Fibroblast of lung (primary cell): ENCODE results near the gene NUAK2. TPM values are rescaled to one million over a fixed set of nuclear protein-coding genes. Genes with fewer than 3 reads are reported as not detected.

Experiments used
- DNase-seq, 2 donors: peaks; one replicate each; pipeline versions ENCODE4 v3.0.0 to v3.0.0-alpha.2; 2010; ENCODE audit warnings: low read depth in 2 of 2
- H2AFZ ChIP-seq: 2 replicates; pipeline ENCODE4 v1.5.1; 2012; ENCODE audit warnings: low read length, control low read depth, inconsistent platforms
- H3K27ac ChIP-seq: 2 replicates; pipeline ENCODE4 v1.5.1; 2011; ENCODE audit warnings: low read length, control low read depth; ENCODE audit not compliant: insufficient read depth
- H3K27me3 ChIP-seq: 2 replicates; pipeline ENCODE4 v1.5.1; 2011; ENCODE audit warnings: mild to moderate bottlenecking, low read length; ENCODE audit not compliant: control insufficient read depth, insufficient read depth
- H3K36me3 ChIP-seq: 2 replicates; pipeline ENCODE4 v1.5.1; 2011; ENCODE audit warnings: low read length; ENCODE audit not compliant: control insufficient read depth, insufficient read depth
- H3K4me1 ChIP-seq: 2 replicates; pipeline ENCODE4 v1.5.1; 2011; ENCODE audit warnings: low read length; ENCODE audit not compliant: control insufficient read depth, insufficient read depth; ENCODE audit errors: extremely low read depth
- H3K4me2 ChIP-seq: 2 replicates; pipeline ENCODE4 v1.5.1; 2011; ENCODE audit warnings: low read length, control low read depth; ENCODE audit not compliant: insufficient read depth; ENCODE audit errors: extremely low read depth
- H3K4me3 ChIP-seq, 4 experiments: fragments of 200-600 bp in 1 of 4; sonication (generic) in 1 of 4; replicated peaks in 1 of 4; 2 replicates each; pipeline ENCODE4 v1.5.1; 2011 to 2016; ENCODE audit warnings: low read length in 4 of 4, low read depth in 3 of 4, mild to moderate bottlenecking in 3 of 4, control low read depth in 2 of 4, inconsistent platforms in 1 of 4, mixed read lengths in 1 of 4; ENCODE audit not compliant: insufficient read depth in 1 of 4; ENCODE audit errors: control extremely low read depth in 1 of 4
- H3K79me2 ChIP-seq: 2 replicates; pipeline ENCODE4 v1.5.1; 2012; ENCODE audit warnings: mild to moderate bottlenecking, low read length, inconsistent platforms; ENCODE audit not compliant: control insufficient read depth, insufficient read depth
- H3K9ac ChIP-seq: 2 replicates; pipeline ENCODE4 v1.5.1; 2011; ENCODE audit warnings: mild to moderate bottlenecking, low read length, control low read depth; ENCODE audit not compliant: insufficient read depth
- H3K9me3 ChIP-seq: 2 replicates; pipeline ENCODE4 v1.5.1; 2012; ENCODE audit warnings: low read depth, low read length; ENCODE audit not compliant: control insufficient read depth, insufficient read depth
- H4K20me1 ChIP-seq: 2 replicates; pipeline ENCODE4 v1.5.1; 2011; ENCODE audit warnings: low read length; ENCODE audit not compliant: control insufficient read depth, insufficient read depth; ENCODE audit errors: extremely low read depth
- EZH2 ChIP-seq: IDR thresholded peaks from 2 replicates; pipeline ENCODE4 v1.5.1; 2012; ENCODE audit warnings: low read length, control low read depth, mild to moderate bottlenecking; ENCODE audit errors: missing control alignments
- polyA plus RNA-seq, 2 donors: library from polyadenylated mRNA; depleted of rRNA in 1 of 2; stranded (reverse) in 1 of 2; unstranded in 1 of 2; fragments of >200 nt; gene quantifications; 2 replicates each; pipeline ENCODE4 v1.2.1, GENCODE V29; 2011 to 2012; ENCODE audit warnings: missing spikeins in 1 of 2
- total RNA-seq: library from RNA; depleted of rRNA; stranded (reverse); fragments of >200 nt; gene quantifications from 2 replicates; pipeline ENCODE4 v1.2.1, GENCODE V29; 2014
- TF ChIP-seq, protein P1 (sequence below), 2 donors: IDR thresholded peaks in 1 of 2; conservative IDR thresholded peaks in 1 of 2; 1 replicate in 1 of 2; 2 replicates in 1 of 2; pipeline ENCODE4 v1.5.1; 2011 to 2012; ENCODE audit warnings: low read length in 2 of 2, control low read depth in 1 of 2, inconsistent platforms in 1 of 2, low read depth in 1 of 2, mild to moderate bottlenecking in 1 of 2

Gene NUAK2
- total and polyA plus RNA-seq, 2 donors (not counting 1 experiment from before 2014, with no cell fraction given) = 1.7 to 4.9 TPM

DNA sequence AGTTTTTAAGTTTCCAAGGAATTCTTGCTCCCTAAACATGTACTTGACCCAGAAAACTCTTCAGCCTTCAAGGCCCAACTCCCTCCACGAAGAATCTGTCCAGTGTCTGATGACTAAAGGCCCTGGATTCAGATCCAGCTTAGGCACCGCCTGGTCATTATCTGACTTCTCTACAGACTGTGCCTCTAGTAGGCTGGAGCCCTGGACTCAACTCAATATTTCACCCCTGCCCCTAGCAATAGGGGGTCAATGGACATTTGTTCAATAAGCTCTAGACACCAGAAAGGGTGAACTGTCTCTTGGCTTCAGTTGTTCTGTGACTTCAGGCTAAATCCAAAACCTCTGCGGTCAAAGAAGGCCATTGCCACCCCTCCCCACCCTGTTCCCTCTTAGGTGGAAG lies 34.5 kb downstream of the NUAK2 start:
- H4K20me1 ChIP-seq = no peaks in the 10 kb centered on the region
- no peaks in the 10 kb centered on the region for H3K27me3 ChIP-seq
- no peaks in the 10 kb centered on the region for H3K79me2 ChIP-seq
- DNase-seq = peak in 1 of 2 donors; percentile 42
- H3K36me3 ChIP-seq = no peaks in the 10 kb centered on the region
- H3K4me1 ChIP-seq = peaks cover 38% of the 10 kb centered on the region
- H3K9me3 ChIP-seq = no peaks in the 10 kb centered on the region
- no peak overlapping the region for H3K9ac ChIP-seq
- TF ChIP-seq EZH2 = no peak
- TF ChIP-seq, protein P1, sequence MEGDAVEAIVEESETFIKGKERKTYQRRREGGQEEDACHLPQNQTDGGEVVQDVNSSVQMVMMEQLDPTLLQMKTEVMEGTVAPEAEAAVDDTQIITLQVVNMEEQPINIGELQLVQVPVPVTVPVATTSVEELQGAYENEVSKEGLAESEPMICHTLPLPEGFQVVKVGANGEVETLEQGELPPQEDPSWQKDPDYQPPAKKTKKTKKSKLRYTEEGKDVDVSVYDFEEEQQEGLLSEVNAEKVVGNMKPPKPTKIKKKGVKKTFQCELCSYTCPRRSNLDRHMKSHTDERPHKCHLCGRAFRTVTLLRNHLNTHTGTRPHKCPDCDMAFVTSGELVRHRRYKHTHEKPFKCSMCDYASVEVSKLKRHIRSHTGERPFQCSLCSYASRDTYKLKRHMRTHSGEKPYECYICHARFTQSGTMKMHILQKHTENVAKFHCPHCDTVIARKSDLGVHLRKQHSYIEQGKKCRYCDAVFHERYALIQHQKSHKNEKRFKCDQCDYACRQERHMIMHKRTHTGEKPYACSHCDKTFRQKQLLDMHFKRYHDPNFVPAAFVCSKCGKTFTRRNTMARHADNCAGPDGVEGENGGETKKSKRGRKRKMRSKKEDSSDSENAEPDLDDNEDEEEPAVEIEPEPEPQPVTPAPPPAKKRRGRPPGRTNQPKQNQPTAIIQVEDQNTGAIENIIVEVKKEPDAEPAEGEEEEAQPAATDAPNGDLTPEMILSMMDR (conservative IDR thresholded peaks at IDR 0.05 in 1 of 2, IDR thresholded peaks at IDR 0.05 in 1 of 2; ENCODE audit: low read depth in 1 of 2, low read length in 2 of 2) = no peak
- no peak overlapping the region for H2AFZ ChIP-seq
- no peak overlapping the region for H3K27ac ChIP-seq
- no peak overlapping the region for H3K4me2 ChIP-seq
- H3K4me3 ChIP-seq = no peak overlapping the region

DNA sequence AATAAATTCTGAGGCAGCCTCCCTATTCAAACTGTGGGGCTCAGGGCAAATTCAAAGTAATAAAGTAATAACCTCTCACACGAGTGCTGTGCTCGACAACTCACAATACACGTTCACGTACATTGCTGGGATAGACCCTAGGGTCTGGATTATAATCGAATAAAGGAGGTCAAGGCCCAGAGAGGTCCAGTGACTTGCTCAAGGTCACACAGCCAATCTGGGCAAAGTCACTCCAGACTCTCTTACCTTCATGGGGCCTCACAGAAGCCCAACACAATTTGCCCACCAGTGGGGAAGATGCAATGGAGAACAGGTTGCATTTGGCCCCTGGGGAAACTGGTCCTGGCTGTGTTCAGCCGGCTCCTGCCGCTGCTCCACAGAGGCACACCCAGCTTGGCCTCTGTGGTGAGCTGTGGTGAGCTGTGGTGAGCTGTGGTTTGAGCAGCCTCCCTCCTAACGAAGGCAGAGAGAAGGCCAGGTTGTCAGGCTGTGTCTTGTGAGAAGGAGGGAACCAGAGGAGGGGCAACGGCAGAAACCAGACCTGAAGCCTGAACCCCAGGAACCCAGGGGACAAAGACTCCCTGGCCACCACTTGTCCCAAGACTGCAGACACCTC lies 35.1 kb downstream of the NUAK2 start:
- no peaks in the 10 kb centered on the region for H4K20me1 ChIP-seq
- H3K27me3 ChIP-seq = no peaks in the 10 kb centered on the region
- H2AFZ ChIP-seq = no peak overlapping the region
- H3K9ac ChIP-seq = no peak overlapping the region
- DNase-seq = peak; percentile 57 to 86
- no peak overlapping the region for H3K4me3 ChIP-seq
- peaks cover 38% of the 10 kb centered on the region for H3K4me1 ChIP-seq
- no peak for TF ChIP-seq EZH2
- TF ChIP-seq, protein P1 (conservative IDR thresholded peaks at IDR 0.05 in 1 of 2, IDR thresholded peaks at IDR 0.05 in 1 of 2; ENCODE audit: low read depth in 1 of 2, low read length in 2 of 2) = no peak
- H3K9me3 ChIP-seq = no peaks in the 10 kb centered on the region
- no peaks in the 10 kb centered on the region for H3K36me3 ChIP-seq
- no peaks in the 10 kb centered on the region for H3K79me2 ChIP-seq
- H3K27ac ChIP-seq = no peak overlapping the region
- H3K4me2 ChIP-seq = no peak overlapping the region

DNA sequence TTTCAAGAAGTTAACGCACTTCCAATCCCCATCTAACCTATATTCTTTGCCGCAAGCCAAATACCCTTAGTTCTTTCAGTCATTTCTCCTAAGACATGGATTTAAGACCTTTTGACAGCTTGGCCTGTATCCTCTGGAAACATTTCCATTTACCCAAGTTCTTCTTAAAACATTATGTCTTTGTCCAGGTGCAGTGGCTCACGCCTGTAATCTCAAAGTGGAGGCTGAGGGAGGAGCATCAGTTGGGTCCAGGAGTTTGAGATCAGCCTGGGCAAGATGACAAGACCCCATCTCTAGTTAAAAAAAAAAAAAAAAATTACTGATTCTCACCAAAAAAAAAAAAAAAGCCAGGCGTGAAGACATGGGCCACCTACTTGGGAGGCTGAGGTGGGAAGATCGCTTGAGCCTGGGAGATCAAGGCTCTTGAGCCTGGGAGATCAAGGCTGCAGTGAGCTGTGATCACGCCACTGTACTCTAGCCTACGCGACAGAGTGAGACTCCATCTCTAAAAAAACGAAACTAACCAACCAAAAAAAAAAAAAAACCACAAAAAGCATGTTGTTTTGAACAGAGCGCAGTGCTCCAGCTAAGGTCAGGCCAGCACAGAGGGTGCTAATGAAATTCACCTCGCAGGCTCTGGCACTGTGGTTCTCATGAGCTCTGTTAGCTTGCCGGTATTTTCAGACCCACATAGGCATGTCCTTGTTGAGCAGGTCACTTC lies 36.0 kb downstream of the NUAK2 start:
- H3K9me3 ChIP-seq = no peaks in the 10 kb centered on the region
- no peaks in the 10 kb centered on the region for H4K20me1 ChIP-seq
- H2AFZ ChIP-seq = no peak overlapping the region
- no peaks in the 10 kb centered on the region for H3K36me3 ChIP-seq
- TF ChIP-seq EZH2 = no peak
- TF ChIP-seq, protein P1 (conservative IDR thresholded peaks at IDR 0.05 in 1 of 2, IDR thresholded peaks at IDR 0.05 in 1 of 2; ENCODE audit: low read depth in 1 of 2, low read length in 2 of 2) = no peak
- DNase-seq = peak; percentile 55 to 62
- no peak overlapping the region for H3K4me3 ChIP-seq
- H3K9ac ChIP-seq = peak overlapping the region; percentile 4
- no peaks in the 10 kb centered on the region for H3K27me3 ChIP-seq
- H3K79me2 ChIP-seq = no peaks in the 10 kb centered on the region
- peak overlapping the region; percentile 66 for H3K27ac ChIP-seq
- peaks cover 38% of the 10 kb centered on the region for H3K4me1 ChIP-seq
- H3K4me2 ChIP-seq = peak overlapping the region; percentile 70
